RWPE1 (cell line): ENCODE results near the gene DNAH2.

Source experiments
- CTCF ChIA-PET: fragments of 350-600 bp; sonication (Branson Sonifier 250); formaldehyde crosslinking; extraction: SDS; loops from one replicate; lab custom pipeline; 2021; lab: Yijun Ruan, JAX
- POLR2A ChIA-PET: fragments of 400-600 bp; formaldehyde crosslinking; extraction: SDS; loops from one replicate; lab custom pipeline; 2020; ENCODE audit warnings: antibody characterized with exemption; ENCODE audit not compliant: low non-redundant PET; lab: Yijun Ruan, JAX
- DNase-seq: peaks from one replicate; pipeline ENCODE4 v3.0.0; 2012; ENCODE audit warnings: low spot score
- H3K27ac ChIP-seq: fragments of 450-650 bp; 2 replicates; pipeline ENCODE4 v1.5.1; 2017
- TF ChIP-seq, protein P1 (sequence below): fragments of 450-650 bp; conservative IDR thresholded peaks from 2 replicates; pipeline ENCODE4 v1.5.1; 2017; ENCODE audit warnings: low read depth, mild to moderate bottlenecking

The DNAH2 gene

GRCh38 chr17:7719661-7720060 lies 2.1 kb downstream of the DNAH2 start:
- no peak for DNase-seq
- no peak overlapping the region for H3K27ac ChIP-seq
- CTCF ChIA-PET = interaction anchor here (0.6 kb wide), 1 partner anchor 25 kb away, joined by 3 read pairs; no protein-coding TSS in a partner anchor
- TF ChIP-seq, protein P1, sequence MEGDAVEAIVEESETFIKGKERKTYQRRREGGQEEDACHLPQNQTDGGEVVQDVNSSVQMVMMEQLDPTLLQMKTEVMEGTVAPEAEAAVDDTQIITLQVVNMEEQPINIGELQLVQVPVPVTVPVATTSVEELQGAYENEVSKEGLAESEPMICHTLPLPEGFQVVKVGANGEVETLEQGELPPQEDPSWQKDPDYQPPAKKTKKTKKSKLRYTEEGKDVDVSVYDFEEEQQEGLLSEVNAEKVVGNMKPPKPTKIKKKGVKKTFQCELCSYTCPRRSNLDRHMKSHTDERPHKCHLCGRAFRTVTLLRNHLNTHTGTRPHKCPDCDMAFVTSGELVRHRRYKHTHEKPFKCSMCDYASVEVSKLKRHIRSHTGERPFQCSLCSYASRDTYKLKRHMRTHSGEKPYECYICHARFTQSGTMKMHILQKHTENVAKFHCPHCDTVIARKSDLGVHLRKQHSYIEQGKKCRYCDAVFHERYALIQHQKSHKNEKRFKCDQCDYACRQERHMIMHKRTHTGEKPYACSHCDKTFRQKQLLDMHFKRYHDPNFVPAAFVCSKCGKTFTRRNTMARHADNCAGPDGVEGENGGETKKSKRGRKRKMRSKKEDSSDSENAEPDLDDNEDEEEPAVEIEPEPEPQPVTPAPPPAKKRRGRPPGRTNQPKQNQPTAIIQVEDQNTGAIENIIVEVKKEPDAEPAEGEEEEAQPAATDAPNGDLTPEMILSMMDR = no peak
- POLR2A ChIA-PET = no interaction called here

DNA sequence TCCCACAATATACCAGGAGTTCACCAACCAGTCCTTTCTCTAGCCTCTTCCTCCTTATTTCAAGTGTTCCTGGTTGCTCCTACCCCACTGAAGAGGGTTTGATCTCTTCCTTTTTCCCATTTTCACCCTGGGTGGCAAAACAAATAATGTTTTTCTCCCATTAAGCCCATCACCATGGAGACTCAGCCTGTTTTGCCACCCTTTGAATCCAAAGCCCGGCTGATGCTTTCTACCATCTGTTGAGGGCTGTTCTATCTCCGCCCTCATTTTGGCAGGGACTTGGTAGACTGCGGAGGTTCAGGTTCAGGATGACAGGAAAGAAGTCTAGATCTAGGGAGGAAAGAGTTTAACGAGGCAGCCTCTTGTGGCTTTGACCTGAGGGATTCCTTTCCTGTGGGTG lies 2.6 kb downstream of the DNAH2 start:
- TF ChIP-seq, protein P1 = no peak
- ChIA-PET POLR2A (no interaction called here), CTCF (no interaction called here)

DNA sequence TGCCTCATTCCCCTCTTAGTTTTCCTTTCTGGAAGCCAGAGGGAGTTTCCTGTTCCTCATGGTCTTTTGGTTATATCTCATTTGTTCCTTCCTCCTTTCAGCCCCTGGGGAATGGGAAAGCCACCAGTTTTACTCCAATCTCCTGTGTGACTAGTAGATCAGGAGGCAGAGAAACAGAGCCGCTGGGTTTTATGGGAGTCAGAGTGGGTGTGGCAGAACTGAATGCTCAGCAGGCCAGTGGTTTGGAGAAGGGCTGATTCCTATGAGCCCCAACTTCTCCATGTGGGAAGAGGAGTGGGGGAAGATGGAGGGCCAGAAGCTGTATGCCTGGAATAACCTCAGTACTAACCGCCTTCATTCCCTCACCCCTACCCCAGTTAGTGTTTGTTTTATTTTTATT lies 4.1 kb downstream of the DNAH2 start:
- no peak overlapping the region for H3K27ac ChIP-seq
- ChIA-PET POLR2A (no interaction called here), CTCF (interaction anchor here (0.6 kb wide), 1 partner anchor 267 kb away, joined by 3 read pairs; no protein-coding TSS in a partner anchor)
- TF ChIP-seq, protein P1 = no peak
- DNase-seq = no peak

More for the DNA sequence above, 2.6 kb downstream of the DNAH2 start:
- no peak overlapping the region for H3K27ac ChIP-seq
- DNase-seq = no peak

DNA sequence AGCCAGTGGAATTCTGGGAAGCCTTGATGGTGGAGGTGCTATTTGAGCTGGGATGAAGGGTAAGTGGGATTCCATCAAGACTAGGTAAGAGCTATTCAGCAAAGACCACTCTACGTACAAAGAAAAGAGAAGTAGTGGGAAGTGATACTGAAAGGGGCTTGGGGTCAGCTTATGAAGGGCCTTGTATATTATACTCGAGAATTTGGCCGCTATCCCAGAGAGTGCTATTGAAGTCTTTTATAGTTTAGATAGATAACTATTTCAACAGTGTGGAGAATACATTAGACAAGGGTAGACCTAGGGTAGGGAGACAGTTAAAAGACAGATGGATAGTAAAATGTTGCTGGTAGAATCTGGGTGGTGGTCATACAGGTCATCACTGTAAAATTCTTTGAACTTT lies 10.3 kb downstream of the DNAH2 start:
- ChIA-PET CTCF (interaction anchor here (1.0 kb wide), 1 partner anchor 11 kb away, joined by 5 read pairs; no protein-coding TSS in a partner anchor), POLR2A (no interaction called here)
- DNase-seq = no peak
- no peak overlapping the region for H3K27ac ChIP-seq
- TF ChIP-seq, protein P1 = no peak

GRCh38 chr17:7729816-7730215 lies 12.3 kb downstream of the DNAH2 start:
- ChIA-PET CTCF (interaction anchor here (0.6 kb wide), 3 partner anchors 9 to 159 kb away, joined by 3 to 5 read pairs (median 4); no protein-coding TSS in a partner anchor), POLR2A (no interaction called here)
- H3K27ac ChIP-seq = no peak overlapping the region
- DNase-seq = no peak
- TF ChIP-seq, protein P1 = no peak

DNA sequence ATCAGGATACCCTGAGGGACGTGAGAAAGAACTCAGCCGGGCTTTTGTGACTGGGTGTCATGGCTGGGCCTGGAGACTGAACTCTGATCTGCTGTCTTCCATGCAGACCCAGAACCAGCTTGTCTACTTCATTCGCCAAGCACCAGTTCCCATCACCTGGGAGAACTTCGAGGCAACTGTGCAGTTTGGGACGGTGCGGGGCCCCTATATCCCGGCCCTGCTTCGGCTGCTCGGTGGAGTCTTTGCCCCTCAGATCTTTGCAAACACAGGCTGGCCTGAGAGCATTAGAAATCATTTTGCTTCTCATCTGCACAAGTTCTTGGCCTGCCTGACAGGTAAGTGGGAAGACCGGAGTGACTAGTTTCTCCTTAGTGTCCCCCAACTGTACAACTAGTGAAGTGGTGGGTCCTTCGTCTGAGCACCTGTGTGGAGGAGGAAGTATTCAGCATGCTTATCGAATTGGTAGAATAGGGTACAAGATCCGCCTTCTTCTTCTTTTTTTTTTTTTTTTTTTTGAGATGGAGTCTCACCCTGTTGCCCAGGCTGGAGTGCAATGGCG lies 15.5 kb downstream of the DNAH2 start:
- no peak overlapping the region for H3K27ac ChIP-seq
- ChIA-PET POLR2A (no interaction called here), CTCF (no interaction called here)
- TF ChIP-seq, protein P1 = no peak
- no peak for DNase-seq
